ENCODE results near the gene ETV5.

DNA sequence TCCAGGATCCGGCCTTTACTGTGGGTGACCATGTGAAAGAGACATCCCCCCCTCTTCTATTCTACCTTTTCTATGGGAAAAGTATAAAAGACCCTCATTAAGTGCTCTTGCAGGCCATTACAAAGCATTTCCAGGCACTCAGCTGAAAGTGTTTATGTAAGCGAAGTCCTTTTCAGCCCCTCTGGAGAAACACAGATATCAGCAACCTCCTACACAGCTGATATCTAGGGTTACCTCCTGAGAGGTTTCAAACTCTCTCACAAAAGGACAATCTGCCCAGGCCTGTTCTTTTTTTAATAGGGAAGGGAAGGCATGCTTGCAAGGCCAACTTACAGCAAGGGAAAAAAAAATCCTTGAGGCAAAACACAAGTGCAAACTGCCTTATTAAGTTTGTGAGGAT, 12.6 kb downstream of the ETV5 start:
- TF ChIP-seq ZNF768 (tag by site-specific recombination; IDR thresholded peaks at IDR 0.05) = no peak
- no peak for TF ChIP-seq CTCF (tag by site-specific recombination; IDR thresholded peaks at IDR 0.05)
- TF ChIP-seq ZNF76 (tag by site-specific recombination; IDR thresholded peaks at IDR 0.05; ENCODE audit: borderline replicate concordance, low read depth) = no peak
- no peak for TF ChIP-seq ZNF776 (tag by site-specific recombination; IDR thresholded peaks at IDR 0.05; ENCODE audit: borderline replicate concordance)
- no peak for TF ChIP-seq SP2 (tag by site-specific recombination; IDR thresholded peaks at IDR 0.05)
- TF ChIP-seq SETDB1 (IDR thresholded peaks at IDR 0.05; ENCODE audit: insufficient read length, low read length) = no peak
- TF ChIP-seq REST (tag by site-specific recombination; IDR thresholded peaks at IDR 0.05) = no peak
- no peak for TF ChIP-seq EGR2 (tag by site-specific recombination; IDR thresholded peaks at IDR 0.05; ENCODE audit: low read depth)
